Measurements from ENCODE around the gene VAV1.

GRCh38 chr19:6779206-6779605, 6.7 kb downstream of the VAV1 start:
- TF ChIP-seq CTCF (IDR thresholded peaks at IDR 0.05) (no peak), POLR2A (IDR thresholded peaks at IDR 0.05) (no peak)
